SK-N-SH (cell line): ENCODE measurements around the gene ECM1. TPM values are rescaled to one million over a fixed set of nuclear protein-coding genes. Genes with fewer than 3 reads are reported as not detected.

Source experiments
- CTCF ChIA-PET: fragments of 300-600, 350-600 bp; formaldehyde crosslinking; extraction: SDS; loops from one replicate; lab custom pipeline; 2021; lab: Yijun Ruan, JAX
- POLR2A ChIA-PET: fragments of 350-600 bp; sonication (Branson Sonifier 250); formaldehyde crosslinking; extraction: SDS; loops from one replicate; lab custom pipeline; 2020; ENCODE audit warnings: antibody characterized with exemption, inconsistent platforms; lab: Yijun Ruan, JAX
- DNase-seq: peaks from one replicate; pipeline ENCODE4 v3.0.0; 2012
- H2AFZ ChIP-seq: fragments of 200-600 bp; sonication (generic); 2 replicates; pipeline ENCODE4 v1.8.1; 2016; ENCODE audit warnings: antibody characterized with exemption, mild to moderate bottlenecking, low read depth
- H3F3A ChIP-seq: fragments of 200-600 bp; sonication (generic); replicated peaks from 2 replicates; pipeline ENCODE3; 2016; ENCODE audit warnings: antibody characterized with exemption, mild to moderate bottlenecking; ENCODE audit not compliant: insufficient read depth
- H3K27ac ChIP-seq, 2 experiments: fragments of 200-500 bp in 1 of 2; fragments of 200-600 bp in 1 of 2; sonication (Bioruptor generic) in 1 of 2; sonication (generic), shearing (Covaris generic) in 1 of 2; 2 replicates each; pipeline versions ENCODE4 v1.5.1 to v1.6.1; 2014 to 2016; ENCODE audit warnings: low read depth in 2 of 2, inconsistent platforms in 1 of 2, low read length in 1 of 2, mild to moderate bottlenecking in 1 of 2, mixed read lengths in 1 of 2
- H3K27me3 ChIP-seq: fragments of 200-600 bp; sonication (generic), shearing (Covaris generic); 2 replicates; pipeline ENCODE4 v1.6.1; 2016; ENCODE audit warnings: mixed run types; ENCODE audit not compliant: insufficient read depth
- H3K36me3 ChIP-seq, 2 experiments: fragments of 200-500 bp in 1 of 2; fragments of 200-600 bp in 1 of 2; sonication (Bioruptor generic) in 1 of 2; sonication (generic) in 1 of 2; replicated peaks in 1 of 2; 2 replicates each; pipeline versions ENCODE3 to v1.5.1; 2014 to 2016; ENCODE audit warnings: low read length in 1 of 2, mild to moderate bottlenecking in 1 of 2; ENCODE audit not compliant: insufficient read depth in 2 of 2, control insufficient read depth in 1 of 2
- H3K4me1 ChIP-seq, 2 experiments: fragments of 200-500 bp in 1 of 2; fragments of 200-600 bp in 1 of 2; sonication (Bioruptor generic) in 1 of 2; sonication (generic), shearing (Covaris generic) in 1 of 2; 2 replicates each; pipeline versions ENCODE4 v1.5.1 to v1.6.1; 2014 to 2016; ENCODE audit warnings: low read depth in 1 of 2, low read length in 1 of 2, mixed run types in 1 of 2; ENCODE audit not compliant: insufficient read depth in 2 of 2, control insufficient read depth in 1 of 2
- H3K4me2 ChIP-seq: fragments of 200-600 bp; sonication (generic), shearing (Covaris generic); 2 replicates; pipeline ENCODE4 v1.6.1; 2017; ENCODE audit warnings: mixed run types
- H3K4me3 ChIP-seq, 2 experiments: fragments of 200-500 bp in 1 of 2; fragments of 200-600 bp in 1 of 2; sonication (Bioruptor generic) in 1 of 2; sonication (generic), shearing (Covaris generic) in 1 of 2; 2 replicates each; pipeline versions ENCODE4 v1.5.1 to v1.8.1; 2014 to 2016; ENCODE audit warnings: low read depth in 2 of 2, inconsistent platforms in 1 of 2, low read length in 1 of 2, mild to moderate bottlenecking in 1 of 2, mixed read lengths in 1 of 2, moderate library complexity in 1 of 2
- H3K79me2 ChIP-seq: fragments of 200-600 bp; sonication (generic); 2 replicates; pipeline ENCODE4 v1.8.1; 2017; ENCODE audit warnings: mild to moderate bottlenecking; ENCODE audit not compliant: insufficient read depth
- H3K9ac ChIP-seq: fragments of 200-600 bp; sonication (generic); 2 replicates; pipeline ENCODE4 v1.6.1; 2017; ENCODE audit warnings: mixed run types
- H3K9me2 ChIP-seq: fragments of 200-600 bp; sonication (generic); 2 replicates; pipeline ENCODE4 v1.6.1; 2017; ENCODE audit warnings: mixed run types
- H3K9me3 ChIP-seq: fragments of 200-600 bp; sonication (generic); 2 replicates; pipeline ENCODE4 v1.6.1; 2017; ENCODE audit warnings: mixed run types, mild to moderate bottlenecking, moderate library complexity
- H4K20me1 ChIP-seq: fragments of 200-600 bp; sonication (generic); 2 replicates; pipeline ENCODE4 v1.6.1; 2017; ENCODE audit warnings: mild to moderate bottlenecking, mixed run types; ENCODE audit not compliant: insufficient read depth
- ELF1 ChIP-seq: IDR thresholded peaks from 2 replicates; pipeline ENCODE4 v1.4.0; 2012
- EP300 ChIP-seq, 2 experiments: IDR thresholded peaks; 2 replicates each; pipeline versions ENCODE4 v1.4.0 to v1.6.1; 2012; ENCODE audit warnings: borderline replicate concordance in 1 of 2, low read depth in 1 of 2, low read length in 1 of 2
- EZH2phosphoT487 ChIP-seq: fragments of 200-600 bp; sonication (generic); IDR thresholded peaks from 2 replicates; pipeline ENCODE4 v1.6.1; 2017; ENCODE audit warnings: low read depth, mixed run types, mild to moderate bottlenecking, antibody characterized with exemption, moderate library complexity, borderline replicate concordance
- JUND ChIP-seq: IDR thresholded peaks from 2 replicates; pipeline ENCODE4 v1.4.0; 2012
- MEF2A ChIP-seq: IDR thresholded peaks from 2 replicates; pipeline ENCODE4 v1.4.0; 2012; ENCODE audit warnings: low read depth, borderline replicate concordance
- MXI1 ChIP-seq: IDR thresholded peaks from 2 replicates; pipeline ENCODE4 v1.6.1; 2012; ENCODE audit warnings: mild to moderate bottlenecking, low read depth, low read length, improper control_type of control experiment
- NFIC ChIP-seq: IDR thresholded peaks from 2 replicates; pipeline ENCODE4 v1.4.0; 2012; ENCODE audit warnings: borderline replicate concordance
- NRF1 ChIP-seq: IDR thresholded peaks from 2 replicates; pipeline ENCODE4 v1.6.1; 2012; ENCODE audit warnings: low read depth, mild to moderate bottlenecking, low read length
- RAD21 ChIP-seq: IDR thresholded peaks from 2 replicates; pipeline ENCODE4 v1.6.1; 2012; ENCODE audit warnings: mild to moderate bottlenecking, low read length
- SMC3 ChIP-seq: IDR thresholded peaks from 2 replicates; pipeline ENCODE4 v1.6.1; 2012; ENCODE audit warnings: low read depth, low read length, improper control_type of control experiment
- TEAD4 ChIP-seq: IDR thresholded peaks from 2 replicates; pipeline ENCODE4 v1.4.0; 2012; ENCODE audit warnings: mild to moderate bottlenecking, borderline replicate concordance; ENCODE audit not compliant: insufficient read depth
- WGBS: methylation state at CpG from one replicate; pipeline ENCODE4 v1.1.6; 2017; ENCODE audit warnings: low lambda C conversion rate; 5-methylcytosine and 5-hydroxymethylcytosine counted together
- polyA plus RNA-seq, 3 experiments: library from polyadenylated mRNA; depleted of rRNA; stranded (reverse); fragments of >200 nt; gene quantifications; 2 replicates each; pipeline ENCODE4 v1.2.3, GENCODE V29; 2012
- TF ChIP-seq, protein P1 (sequence below): IDR thresholded peaks from 2 replicates; pipeline ENCODE4; 2012
- TF ChIP-seq, protein P2 (sequence below): IDR thresholded peaks from 2 replicates; pipeline ENCODE4 v1.4.0; 2012; ENCODE audit warnings: low read depth, borderline replicate concordance
- TF ChIP-seq, protein P3 (sequence below): fragments of 150-350 bp; IDR thresholded peaks from 2 replicates; pipeline ENCODE4 v1.6.1; 2017; ENCODE audit warnings: antibody characterized with exemption, low read length, low read depth, borderline replicate concordance

Gene ECM1
- polyA plus RNA-seq, 1 of the 3 experiments (the other 2 are of a cell fraction) = 32.3 TPM

DNA sequence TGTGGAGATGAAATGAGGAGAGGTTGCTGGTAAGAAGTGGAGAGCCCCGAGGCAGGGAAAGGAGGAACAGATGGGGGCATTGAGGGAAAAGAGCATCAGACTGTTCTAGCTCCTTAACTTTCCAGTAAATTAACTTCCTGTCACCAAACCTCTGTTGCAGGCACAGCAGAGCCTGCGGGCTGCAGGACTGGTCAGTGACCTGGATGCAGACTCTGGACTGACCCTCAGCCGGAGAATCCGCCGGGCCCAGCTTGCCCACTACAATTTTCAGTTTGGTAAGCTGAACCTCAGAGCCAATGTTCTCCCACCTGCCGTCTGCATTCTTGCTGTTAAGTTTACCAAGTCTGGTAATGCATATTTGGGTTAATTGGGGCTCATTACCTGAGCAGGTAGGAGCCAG, 2.5 kb upstream of the ECM1 start:
- CTCF ChIA-PET = interaction anchor here (0.8 to 1.0 kb wide), 2 partner anchors 27 to 28 kb away, joined by 3 read pairs; no protein-coding TSS in a partner anchor
- no peaks in the 10 kb centered on the region for H3K9me2 ChIP-seq

DNA sequence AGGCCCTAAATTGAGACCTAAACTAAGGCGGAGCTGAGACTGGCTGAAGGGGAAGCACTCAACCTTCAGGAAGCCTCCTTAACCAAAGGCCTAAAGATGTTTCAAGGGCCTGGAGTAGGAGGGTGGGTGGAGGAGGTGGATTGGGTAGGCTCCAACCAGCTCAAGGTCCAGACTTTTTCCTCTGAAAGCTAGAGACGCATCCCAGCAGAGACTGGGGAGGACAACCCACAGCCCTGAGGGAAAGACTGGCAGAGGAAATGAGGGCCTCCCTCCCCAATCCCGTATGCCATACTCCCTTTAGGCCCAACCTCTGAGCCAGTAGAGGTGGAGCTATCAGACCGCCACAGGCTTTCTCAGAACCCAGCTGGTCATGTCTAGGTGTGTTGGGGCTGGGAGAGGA, 1.1 kb downstream of the ECM1 start:
- no peak for DNase-seq
- 88% methylated on average over 2 of the region's 4 CpGs for WGBS
- TF ChIP-seq MEF2A (no peak), EZH2phosphoT487 (no peak), TEAD4 (no peak), EP300 (IDR thresholded peaks at IDR 0.05; ENCODE audit: borderline replicate concordance in 1 of 2, low read depth in 1 of 2, low read length in 1 of 2) (no peak), SMC3 (no peak)
- TF ChIP-seq, protein P1, sequence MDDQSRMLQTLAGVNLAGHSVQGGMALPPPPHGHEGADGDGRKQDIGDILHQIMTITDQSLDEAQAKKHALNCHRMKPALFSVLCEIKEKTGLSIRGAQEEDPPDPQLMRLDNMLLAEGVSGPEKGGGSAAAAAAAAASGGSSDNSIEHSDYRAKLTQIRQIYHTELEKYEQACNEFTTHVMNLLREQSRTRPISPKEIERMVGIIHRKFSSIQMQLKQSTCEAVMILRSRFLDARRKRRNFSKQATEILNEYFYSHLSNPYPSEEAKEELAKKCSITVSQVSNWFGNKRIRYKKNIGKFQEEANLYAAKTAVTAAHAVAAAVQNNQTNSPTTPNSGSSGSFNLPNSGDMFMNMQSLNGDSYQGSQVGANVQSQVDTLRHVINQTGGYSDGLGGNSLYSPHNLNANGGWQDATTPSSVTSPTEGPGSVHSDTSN = no peak
- Histone ChIP-seq H3K27ac (no peak overlapping the region), H3K9me2 (no peaks in the 10 kb centered on the region), H4K20me1 (no peaks in the 10 kb centered on the region), H3K27me3 (no peaks in the 10 kb centered on the region), H2AFZ (no peak overlapping the region), H3K9me3 (no peaks in the 10 kb centered on the region), H3K36me3 (peaks cover 0 to 16% of the 10 kb centered on the region in 2 experiments), H3K9ac (peak overlapping the region; percentile 73; the same call in 1 of the 2 replicates), H3K4me2 (peak overlapping the region; percentile 90), H3K4me3 (peak overlapping the region in 1 of 2 experiments; percentile 55; a peak in 1 of 4 replicates), H3K79me2 (peaks cover 13% of the 10 kb centered on the region), H3K4me1 (peaks cover 6 to 13% of the 10 kb centered on the region in 2 experiments; a peak in 2 of 4 replicates), H3F3A (peaks cover 8% of the 10 kb centered on the region)
- CTCF ChIA-PET = interaction anchor here (1.0 to 6.0 kb wide), 2 partner anchors 23 to 52 kb away, joined by 3 to 29 read pairs; no protein-coding TSS in a partner anchor
- POLR2A ChIA-PET = no interaction called here

More for the DNA sequence above, 2.5 kb upstream of the ECM1 start:
- H2AFZ ChIP-seq = no peak overlapping the region
- no peak overlapping the region for H3K9ac ChIP-seq
- H3K4me2 ChIP-seq = no peak overlapping the region
- no peaks in the 10 kb centered on the region for H3K27me3 ChIP-seq
- H3K79me2 ChIP-seq = peaks cover 13% of the 10 kb centered on the region
- POLR2A ChIA-PET = no interaction called here
- DNase-seq = no peak
- H4K20me1 ChIP-seq = no peaks in the 10 kb centered on the region
- no peak overlapping the region for H3K4me3 ChIP-seq
- H3K9me3 ChIP-seq = no peaks in the 10 kb centered on the region
- TF ChIP-seq RAD21 = no peak
- TF ChIP-seq, all 33 proteins: peak for 0
- H3K36me3 ChIP-seq = peaks cover 4 to 16% of the 10 kb centered on the region in 2 experiments
- no peak overlapping the region for H3K27ac ChIP-seq
- peaks cover 5% of the 10 kb centered on the region for H3F3A ChIP-seq
- WGBS = 73% methylated on average over 3 of the region's 6 CpGs
- peaks cover 6 to 13% of the 10 kb centered on the region in 2 experiments; a peak in 2 of 4 replicates for H3K4me1 ChIP-seq

DNA sequence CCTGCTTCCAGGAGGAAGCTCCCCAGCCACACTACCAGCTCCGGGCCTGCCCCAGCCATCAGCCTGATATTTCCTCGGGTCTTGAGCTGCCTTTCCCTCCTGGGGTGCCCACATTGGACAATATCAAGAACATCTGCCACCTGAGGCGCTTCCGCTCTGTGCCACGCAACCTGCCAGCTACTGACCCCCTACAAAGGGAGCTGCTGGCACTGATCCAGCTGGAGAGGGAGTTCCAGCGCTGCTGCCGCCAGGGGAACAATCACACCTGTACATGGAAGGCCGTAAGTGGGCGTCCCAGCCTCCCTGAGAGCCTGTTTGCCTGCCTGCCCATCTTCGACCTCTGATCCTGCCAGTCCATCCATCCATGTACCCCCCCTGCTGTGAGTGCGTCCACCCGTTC, 3.6 kb downstream of the ECM1 start:
- Histone ChIP-seq H2AFZ (no peak overlapping the region), H3K27ac (no peak overlapping the region), H3K4me3 (no peak overlapping the region), H3F3A (peaks cover 7% of the 10 kb centered on the region), H3K36me3 (peaks cover 0 to 3% of the 10 kb centered on the region in 2 experiments), H3K27me3 (no peaks in the 10 kb centered on the region), H4K20me1 (no peaks in the 10 kb centered on the region), H3K9ac (no peak overlapping the region), H3K4me2 (no peak overlapping the region), H3K4me1 (peaks cover 8 to 17% of the 10 kb centered on the region in 2 experiments; a peak in 2 of 4 replicates), H3K79me2 (peaks cover 13% of the 10 kb centered on the region), H3K9me2 (no peaks in the 10 kb centered on the region), H3K9me3 (no peaks in the 10 kb centered on the region)
- CTCF ChIA-PET = interaction anchor here (6.0 kb wide), 1 partner anchor 21 kb away, joined by 29 read pairs; no protein-coding TSS in a partner anchor
- no peak for DNase-seq
- POLR2A ChIA-PET = no interaction called here
- 84% methylated on average over 12 of the region's 12 CpGs for WGBS
- no peak for TF ChIP-seq EZH2phosphoT487
- no peak for TF ChIP-seq MXI1
- TF ChIP-seq, protein P2, sequence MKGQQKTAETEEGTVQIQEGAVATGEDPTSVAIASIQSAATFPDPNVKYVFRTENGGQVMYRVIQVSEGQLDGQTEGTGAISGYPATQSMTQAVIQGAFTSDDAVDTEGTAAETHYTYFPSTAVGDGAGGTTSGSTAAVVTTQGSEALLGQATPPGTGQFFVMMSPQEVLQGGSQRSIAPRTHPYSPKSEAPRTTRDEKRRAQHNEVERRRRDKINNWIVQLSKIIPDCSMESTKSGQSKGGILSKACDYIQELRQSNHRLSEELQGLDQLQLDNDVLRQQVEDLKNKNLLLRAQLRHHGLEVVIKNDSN = no peak
- no peak for TF ChIP-seq NFIC
- TF ChIP-seq SMC3 = no peak
- TF ChIP-seq, protein P3, sequence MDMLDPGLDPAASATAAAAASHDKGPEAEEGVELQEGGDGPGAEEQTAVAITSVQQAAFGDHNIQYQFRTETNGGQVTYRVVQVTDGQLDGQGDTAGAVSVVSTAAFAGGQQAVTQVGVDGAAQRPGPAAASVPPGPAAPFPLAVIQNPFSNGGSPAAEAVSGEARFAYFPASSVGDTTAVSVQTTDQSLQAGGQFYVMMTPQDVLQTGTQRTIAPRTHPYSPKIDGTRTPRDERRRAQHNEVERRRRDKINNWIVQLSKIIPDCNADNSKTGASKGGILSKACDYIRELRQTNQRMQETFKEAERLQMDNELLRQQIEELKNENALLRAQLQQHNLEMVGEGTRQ = no peak
- TF ChIP-seq, protein P1 = no peak
- no peak for TF ChIP-seq ELF1
- TF ChIP-seq NRF1 = no peak
- TF ChIP-seq JUND = no peak
- TF ChIP-seq RAD21 = no peak
